Testis (tissue), 3 donors: ENCODE results near the gene KIAA1671. TPM values are rescaled to one million over a fixed set of nuclear protein-coding genes. Genes with fewer than 3 reads are reported as not detected.

Experiments
- DNase-seq: peaks from one replicate; pipeline ENCODE4 v3.0.0-alpha.2; 2019
- H3K27ac ChIP-seq, 2 donors: fragments of 200-600 bp; sonication (generic); one replicate each; pipeline ENCODE4 v1.5.1; 2019
- H3K27me3 ChIP-seq: fragments of 200-600 bp; sonication (generic); one replicate; pipeline ENCODE4 v1.5.1; 2019
- H3K36me3 ChIP-seq: fragments of 200-600 bp; sonication (generic); one replicate; pipeline ENCODE4 v1.5.1; 2017; ENCODE audit warnings: low read depth; ENCODE audit errors: missing control alignments
- H3K4me1 ChIP-seq: fragments of 200-600 bp; sonication (generic); one replicate; pipeline ENCODE4 v1.5.1; 2019
- H3K4me3 ChIP-seq, 2 donors: fragments of 200-600 bp; sonication (generic); one replicate each; pipeline ENCODE4 v1.5.1; 2017 to 2019
- H3K9me3 ChIP-seq: fragments of 200-600 bp; sonication (generic); one replicate; pipeline ENCODE4 v1.5.1; 2017
- POLR2A ChIP-seq: fragments of 450-650 bp; IDR thresholded peaks from one replicate; pipeline ENCODE4 v1.6.1; 2017; ENCODE audit warnings: antibody characterized with exemption, mild to moderate bottlenecking, moderate library complexity
- WGBS, 2 donors: methylation state at CpG; one replicate each; pipeline ENCODE4 v1.1.5; 2018; 5-methylcytosine and 5-hydroxymethylcytosine counted together
- intact Hi-C: fragments of 100-400 bp; cut with DNase I; formaldehyde crosslinking; loops from one replicate; pipeline ENCODE4 v1.15.1; 2023; ENCODE audit warnings: low total_unique reads
- polyA plus RNA-seq: library from polyadenylated mRNA; stranded (reverse); fragments of 350-450 nt; fragmentation: Illumina TruSeq; extraction: RNeasy Lipid Tissue Mini Kit (QIAGEN cat#74804); gene quantifications from one replicate; pipeline ENCODE4 v1.2.3, GENCODE V29; 2014; ENCODE audit warnings: low read depth, low replicate concordance; ENCODE audit not compliant: insufficient read depth
- total RNA-seq, 2 donors: library from RNA; depleted of rRNA; stranded (reverse); fragments of >200 nt; gene quantifications; one replicate each; pipeline ENCODE4 v1.2.3, GENCODE V29; 2016
- TF ChIP-seq, protein P1 (sequence below), 3 experiments: fragments of 450-650 bp in 2 of 3; fragments of 200-600 bp in 1 of 3; sonication (generic) in 1 of 3; IDR thresholded peaks; one replicate each; pipeline ENCODE4 v1.5.1; 2016 to 2019; ENCODE audit warnings: antibody characterized with exemption in 3 of 3, mild to moderate bottlenecking in 2 of 3, moderate library complexity in 1 of 3

Gene KIAA1671
- total and polyA plus RNA-seq, 3 donors from 2014 or later, result 16.8 to 28.6 (median 24.4) TPM

DNA sequence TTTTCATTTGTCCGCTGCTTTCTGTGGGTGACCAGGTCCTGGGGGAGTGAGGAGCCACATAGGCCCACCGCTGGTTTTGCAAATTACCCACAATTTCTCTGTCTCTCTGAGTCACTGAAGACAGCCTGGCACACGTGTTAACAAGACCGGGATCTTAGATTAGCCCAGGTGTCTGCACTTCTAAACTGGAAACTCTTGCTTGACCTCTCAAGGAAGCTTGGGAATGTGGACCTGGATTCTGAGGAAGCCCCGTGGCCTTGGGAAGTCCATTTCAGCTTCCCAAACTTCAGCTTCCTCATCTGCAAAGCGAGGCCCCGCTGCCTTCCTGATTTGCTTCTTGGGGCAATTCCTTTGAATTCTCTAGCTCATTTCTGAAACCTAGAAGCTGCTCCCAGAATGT is 119.9 kb downstream of the KIAA1671 start:
- Histone ChIP-seq H3K4me1 (no peaks in the 10 kb centered on the region), H3K27ac (no peak overlapping the region), H3K9me3 (no peaks in the 10 kb centered on the region), H3K36me3 (no peaks in the 10 kb centered on the region), H3K27me3 (no peaks in the 10 kb centered on the region), H3K4me3 (no peak overlapping the region)
- 86% methylated on average over 7 of the region's 7 CpGs for WGBS, 2 donors
- no peak for DNase-seq
- intact Hi-C loops, result no loop called here
- no peak for TF ChIP-seq POLR2A
- TF ChIP-seq, protein P1, sequence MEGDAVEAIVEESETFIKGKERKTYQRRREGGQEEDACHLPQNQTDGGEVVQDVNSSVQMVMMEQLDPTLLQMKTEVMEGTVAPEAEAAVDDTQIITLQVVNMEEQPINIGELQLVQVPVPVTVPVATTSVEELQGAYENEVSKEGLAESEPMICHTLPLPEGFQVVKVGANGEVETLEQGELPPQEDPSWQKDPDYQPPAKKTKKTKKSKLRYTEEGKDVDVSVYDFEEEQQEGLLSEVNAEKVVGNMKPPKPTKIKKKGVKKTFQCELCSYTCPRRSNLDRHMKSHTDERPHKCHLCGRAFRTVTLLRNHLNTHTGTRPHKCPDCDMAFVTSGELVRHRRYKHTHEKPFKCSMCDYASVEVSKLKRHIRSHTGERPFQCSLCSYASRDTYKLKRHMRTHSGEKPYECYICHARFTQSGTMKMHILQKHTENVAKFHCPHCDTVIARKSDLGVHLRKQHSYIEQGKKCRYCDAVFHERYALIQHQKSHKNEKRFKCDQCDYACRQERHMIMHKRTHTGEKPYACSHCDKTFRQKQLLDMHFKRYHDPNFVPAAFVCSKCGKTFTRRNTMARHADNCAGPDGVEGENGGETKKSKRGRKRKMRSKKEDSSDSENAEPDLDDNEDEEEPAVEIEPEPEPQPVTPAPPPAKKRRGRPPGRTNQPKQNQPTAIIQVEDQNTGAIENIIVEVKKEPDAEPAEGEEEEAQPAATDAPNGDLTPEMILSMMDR (IDR thresholded peaks at IDR 0.05), result no peak

DNA sequence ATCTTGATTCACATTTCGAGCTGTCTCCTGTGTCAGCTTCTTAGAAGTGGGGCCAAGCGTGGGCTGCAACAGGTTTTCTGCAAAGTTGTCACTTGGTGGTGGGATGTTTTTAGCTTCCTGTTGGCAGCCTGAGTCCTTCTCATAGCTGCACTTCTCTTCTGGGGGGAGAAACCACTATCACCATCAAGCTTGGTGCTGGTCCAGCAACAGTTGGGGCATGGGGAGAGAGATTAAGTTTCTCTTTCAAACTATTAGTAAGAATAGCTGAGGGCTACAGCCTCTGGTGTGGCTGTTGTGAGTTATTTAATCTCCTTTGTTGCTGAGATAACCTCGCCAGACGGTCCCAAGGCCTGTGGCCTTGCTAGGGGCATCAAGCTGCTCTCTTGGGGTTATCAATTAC is 123.8 kb downstream of the KIAA1671 start:
- DNase-seq, result no peak

GRCh38 chr22:25077056-25077455 is 124.5 kb downstream of the KIAA1671 start:
- no peak for TF ChIP-seq POLR2A
- TF ChIP-seq, protein P1 (IDR thresholded peaks at IDR 0.05), result no peak
- Histone ChIP-seq H3K4me3 (no peak overlapping the region), H3K36me3 (no peaks in the 10 kb centered on the region), H3K4me1 (peaks cover 3% of the 10 kb centered on the region), H3K27ac (no peak overlapping the region), H3K9me3 (no peaks in the 10 kb centered on the region), H3K27me3 (no peaks in the 10 kb centered on the region)
- DNase-seq, result no peak
- 53 to 77% methylated on average over 3 of the region's 3 CpGs for WGBS, 2 donors
- intact Hi-C loops, result no loop called here

More for the DNA sequence above, 123.8 kb downstream of the KIAA1671 start:
- no peaks in the 10 kb centered on the region for H3K27me3 ChIP-seq
- TF ChIP-seq POLR2A, result no peak
- TF ChIP-seq, protein P1 (IDR thresholded peaks at IDR 0.05), result no peak
- no peak overlapping the region for H3K4me3 ChIP-seq
- intact Hi-C loops, result no loop called here
- H3K4me1 ChIP-seq, result no peaks in the 10 kb centered on the region
- WGBS, 2 donors, result 44 to 54% methylated on average over 4 of the region's 4 CpGs
- H3K27ac ChIP-seq, result no peak overlapping the region
- no peaks in the 10 kb centered on the region for H3K9me3 ChIP-seq
- H3K36me3 ChIP-seq, result no peaks in the 10 kb centered on the region

DNA sequence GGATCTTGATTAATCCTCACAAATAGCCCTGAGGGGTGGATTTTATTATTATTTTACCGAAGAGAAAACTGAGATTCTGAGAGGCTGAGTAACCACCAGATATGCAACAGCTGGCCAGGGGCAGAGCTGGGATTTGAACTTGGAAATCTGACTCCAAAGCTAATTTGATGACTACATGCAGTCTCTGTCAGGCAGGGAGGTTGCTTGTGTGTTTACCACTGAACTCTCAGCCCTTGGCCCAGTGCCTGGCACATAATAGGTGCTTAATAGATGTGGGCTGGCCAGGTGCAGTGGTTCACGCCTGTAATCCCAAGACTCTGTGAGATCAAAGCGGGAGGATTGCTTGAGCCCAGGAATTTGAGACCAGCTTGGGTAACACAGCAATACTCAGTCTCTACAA is 125.4 kb downstream of the KIAA1671 start:
- 81% methylated on average over 3 of the region's 3 CpGs for WGBS, 2 donors
- H3K27ac ChIP-seq, result no peak overlapping the region
- intact Hi-C loops, result no loop called here
- peaks cover 12% of the 10 kb centered on the region for H3K4me1 ChIP-seq
- DNase-seq, result no peak
- no peaks in the 10 kb centered on the region for H3K27me3 ChIP-seq
- TF ChIP-seq POLR2A, result no peak
- TF ChIP-seq, protein P1 (IDR thresholded peaks at IDR 0.05), result no peak
- H3K9me3 ChIP-seq, result no peaks in the 10 kb centered on the region
- H3K36me3 ChIP-seq, result no peaks in the 10 kb centered on the region
- H3K4me3 ChIP-seq, result no peak overlapping the region

GRCh38 chr22:25078591-25078990 is 126.1 kb downstream of the KIAA1671 start:
- H3K27ac ChIP-seq, result no peak overlapping the region
- peaks cover 18% of the 10 kb centered on the region for H3K4me1 ChIP-seq
- H3K9me3 ChIP-seq, result no peaks in the 10 kb centered on the region
- WGBS, 2 donors, result 82 to 83% methylated on average over 4 to 6 of the region's 6 CpGs
- no peak overlapping the region for H3K4me3 ChIP-seq
- no peaks in the 10 kb centered on the region for H3K36me3 ChIP-seq
- no peaks in the 10 kb centered on the region for H3K27me3 ChIP-seq
- intact Hi-C loops, result no loop called here
- TF ChIP-seq, protein P1 (IDR thresholded peaks at IDR 0.05), result no peak
- TF ChIP-seq POLR2A, result no peak
- DNase-seq, result no peak
